GM13977 (cell line): ENCODE data around the gene ZMAT5.

Experiments
- DNase-seq: peaks from one replicate; pipeline ENCODE4 v3.0.0; 2012; ENCODE audit warnings: low spot score
- in situ Hi-C: fragments of 300-500 bp; cut with MboI; formaldehyde crosslinking; loops from one replicate; pipeline ENCODE4 v1.12.0; 2022; ENCODE audit warnings: low sequenced_read_pairs, low pct_unique_long_range_greater_than_20kb, mixed read lengths, inconsistent platforms; ENCODE audit not compliant: unreplicated experiment
- TF ChIP-seq, protein P1 (sequence below): IDR thresholded peaks from 2 replicates; pipeline ENCODE4 v1.5.1; 2012; ENCODE audit warnings: mild to moderate bottlenecking, control low read depth; ENCODE audit not compliant: insufficient read depth; ENCODE audit errors: extremely low read depth, missing control alignments

ZMAT5 gene

DNA sequence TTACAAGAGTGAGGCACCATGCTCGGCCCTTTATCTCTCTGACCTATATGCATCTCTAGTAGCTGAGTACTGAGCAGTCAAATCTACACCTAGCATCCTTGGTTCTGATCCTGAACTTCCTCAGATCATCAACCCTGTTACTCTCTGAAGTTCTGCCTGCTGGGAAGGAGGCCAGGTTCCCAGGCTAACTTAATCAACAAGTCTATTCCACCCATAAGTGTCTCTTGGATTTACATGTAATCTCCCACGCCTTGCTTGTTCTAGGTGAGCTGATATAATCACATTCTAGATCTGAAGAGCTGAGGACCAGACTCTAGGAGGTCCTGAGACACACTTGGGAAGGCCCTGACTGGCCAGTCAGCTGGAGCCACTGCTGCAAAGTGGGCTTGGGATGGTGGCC lies 24.9 kb downstream of the ZMAT5 start:
- in situ Hi-C loops, result no loop called here
- TF ChIP-seq, protein P1, sequence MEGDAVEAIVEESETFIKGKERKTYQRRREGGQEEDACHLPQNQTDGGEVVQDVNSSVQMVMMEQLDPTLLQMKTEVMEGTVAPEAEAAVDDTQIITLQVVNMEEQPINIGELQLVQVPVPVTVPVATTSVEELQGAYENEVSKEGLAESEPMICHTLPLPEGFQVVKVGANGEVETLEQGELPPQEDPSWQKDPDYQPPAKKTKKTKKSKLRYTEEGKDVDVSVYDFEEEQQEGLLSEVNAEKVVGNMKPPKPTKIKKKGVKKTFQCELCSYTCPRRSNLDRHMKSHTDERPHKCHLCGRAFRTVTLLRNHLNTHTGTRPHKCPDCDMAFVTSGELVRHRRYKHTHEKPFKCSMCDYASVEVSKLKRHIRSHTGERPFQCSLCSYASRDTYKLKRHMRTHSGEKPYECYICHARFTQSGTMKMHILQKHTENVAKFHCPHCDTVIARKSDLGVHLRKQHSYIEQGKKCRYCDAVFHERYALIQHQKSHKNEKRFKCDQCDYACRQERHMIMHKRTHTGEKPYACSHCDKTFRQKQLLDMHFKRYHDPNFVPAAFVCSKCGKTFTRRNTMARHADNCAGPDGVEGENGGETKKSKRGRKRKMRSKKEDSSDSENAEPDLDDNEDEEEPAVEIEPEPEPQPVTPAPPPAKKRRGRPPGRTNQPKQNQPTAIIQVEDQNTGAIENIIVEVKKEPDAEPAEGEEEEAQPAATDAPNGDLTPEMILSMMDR, result no peak

DNA sequence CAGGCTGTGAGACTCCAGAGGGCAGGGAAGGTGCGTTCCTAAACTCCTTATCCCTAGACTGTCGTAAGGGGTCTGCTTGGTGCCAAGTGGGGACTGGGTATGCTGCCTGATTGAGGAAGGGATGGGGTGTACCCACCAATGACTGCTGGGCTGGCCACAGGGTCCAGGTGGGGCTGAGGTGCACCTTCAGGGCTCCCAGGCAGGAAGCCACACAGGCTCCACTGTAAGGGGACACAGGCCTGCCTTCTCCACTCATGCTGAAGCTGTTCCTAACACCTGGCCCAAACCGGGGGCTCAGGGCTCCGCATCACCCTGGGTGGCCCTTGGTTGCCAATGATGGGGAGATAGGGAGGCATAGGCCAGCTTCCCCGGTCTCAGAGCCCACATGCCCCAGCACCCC lies 26.6 kb downstream of the ZMAT5 start:
- in situ Hi-C loops, result no loop called here
- TF ChIP-seq, protein P1, result no peak
- DNase-seq, result no peak

More for the DNA sequence above, 24.9 kb downstream of the ZMAT5 start:
- no peak for DNase-seq

- DNase-seq, result no peak
- in situ Hi-C loops, result no loop called here
- TF ChIP-seq, protein P1, result no peak
Measured at GRCh38 chr22:29739346-29739875, 27.4 kb downstream of the ZMAT5 start.

DNA sequence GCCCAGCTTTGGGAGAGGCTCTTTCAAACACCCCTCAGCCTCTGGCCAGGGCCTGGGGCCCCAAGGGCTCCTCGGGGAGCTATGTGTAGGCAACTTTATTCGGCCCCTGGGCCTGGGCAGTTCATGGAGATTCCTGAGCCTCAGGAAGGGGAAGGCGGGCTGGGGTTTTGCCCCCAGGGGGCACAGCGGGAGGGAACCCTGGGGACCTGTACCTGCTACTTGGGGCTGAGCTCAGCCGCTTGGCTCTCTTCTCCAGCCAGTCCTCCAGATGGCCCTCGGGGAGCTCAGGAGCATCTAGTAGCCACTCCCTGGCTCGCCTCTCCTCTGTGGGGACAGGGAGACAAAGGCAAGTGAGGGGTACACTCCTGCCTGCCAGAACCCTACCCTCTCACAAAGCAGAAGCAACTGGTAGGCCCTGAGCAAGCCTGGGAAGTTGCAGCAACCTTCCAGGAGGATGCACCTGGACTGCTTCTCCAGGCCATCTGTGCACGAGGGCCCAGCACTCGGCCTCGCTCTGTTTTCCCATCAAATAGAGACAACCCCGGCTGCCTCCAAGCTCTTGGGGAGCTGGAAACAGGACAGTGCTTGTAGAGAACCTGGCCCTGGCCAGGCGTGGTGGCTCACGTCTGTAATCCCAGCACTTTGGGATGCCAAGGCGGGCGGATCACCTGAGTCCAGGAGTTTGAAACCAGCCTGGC lies 28.5 kb downstream of the ZMAT5 start:
- DNase-seq, result no peak
- TF ChIP-seq, protein P1, result no peak
- in situ Hi-C loops, result no loop called here

GRCh38 chr22:29737251-29738117 lies 29.3 kb downstream of the ZMAT5 start:
- DNase-seq, result no peak
- in situ Hi-C loops, result no loop called here

DNA sequence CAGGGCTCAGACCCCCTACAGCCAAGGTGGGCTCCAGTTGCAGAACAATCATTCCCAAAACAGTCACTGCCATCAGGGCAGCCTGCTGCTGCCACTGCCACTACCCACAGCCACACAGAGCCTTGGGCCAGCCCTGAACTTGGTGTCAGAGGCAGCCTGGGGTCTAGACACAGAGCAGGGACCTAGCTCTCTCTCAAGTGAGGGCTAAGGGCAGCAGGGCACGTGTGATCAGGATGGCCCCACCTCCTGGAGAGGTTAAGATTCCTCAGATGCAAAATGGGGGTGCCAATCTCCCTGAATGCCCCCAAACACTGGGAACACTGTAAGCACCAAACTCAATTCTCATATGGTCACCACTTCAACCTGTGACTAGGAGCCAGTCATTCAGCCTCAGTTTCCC lies 31.4 kb downstream of the ZMAT5 start:
- no peak for DNase-seq
- TF ChIP-seq, protein P1, result no peak
- in situ Hi-C loops, result no loop called here

More at GRCh38 chr22:29737251-29738117, 29.3 kb downstream of the ZMAT5 start:
- TF ChIP-seq, protein P1, result no peak
